ENCODE data around the gene PPP1R8.
A peak's percentile ranks its signal among the peaks of the same experiment; 100 is the strongest.

PPP1R8 gene

DNA sequence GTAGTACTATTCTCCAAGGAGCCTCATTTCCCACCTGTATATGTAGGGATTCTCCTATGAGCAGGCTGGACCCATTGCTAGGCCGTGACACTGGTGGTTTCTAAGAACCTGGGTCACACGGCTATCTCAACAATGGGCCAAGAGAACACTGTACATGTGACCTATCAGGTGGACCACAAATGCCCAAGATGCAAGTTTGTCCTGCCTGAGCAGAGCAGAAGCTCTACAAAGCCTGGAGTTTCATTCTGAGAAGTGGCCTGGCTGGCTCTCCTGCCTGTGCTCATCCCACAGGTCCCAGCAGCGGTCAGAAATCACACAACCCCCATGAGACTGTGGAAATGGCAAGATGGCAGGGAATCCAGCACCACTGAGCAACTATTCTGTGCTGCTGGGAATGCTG is 58.9 kb downstream of the PPP1R8 start:
- DNase-seq = peak in 1 of 51 donors; percentile 31

GRCh38 chr1:27891196-27891889 is 60.8 kb downstream of the PPP1R8 start:
- peak in 2 of 51 donors; percentile 20 to 27 for DNase-seq

DNA sequence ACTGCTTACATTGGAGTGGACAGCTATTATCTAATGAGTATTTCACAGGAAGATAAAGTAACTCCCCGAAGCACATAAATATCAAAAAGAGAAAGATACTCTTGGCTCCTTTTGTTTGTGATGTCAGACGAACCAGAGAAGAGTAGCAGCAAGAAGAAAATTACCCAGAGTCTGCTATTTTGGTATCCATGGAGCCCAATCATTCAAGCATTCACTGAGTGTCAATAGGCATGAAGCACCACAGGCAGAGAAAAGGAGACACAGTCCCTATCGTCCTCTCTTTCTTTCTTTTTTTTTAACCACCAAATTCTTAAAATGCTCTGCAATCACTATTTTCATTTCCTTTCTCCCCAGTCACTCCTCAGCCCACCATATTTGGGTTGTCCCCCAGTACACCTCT is 63.9 kb downstream of the PPP1R8 start:
- DNase-seq = no peak

All from hypothalamus (tissue), 51 donors.